Measurements from ENCODE around the gene MOB3B. TPM values are rescaled to one million over a fixed set of nuclear protein-coding genes. Genes with fewer than 3 reads are reported as not detected.
"Not testable (repeated sequence)": the region's sequence is repeated elsewhere in the genome, so short reads cannot be mapped to it uniquely, and the experiment has no call there.

The MOB3B gene
- polyA plus RNA-seq, 2 donors, result 2.0 to 2.5 TPM

DNA sequence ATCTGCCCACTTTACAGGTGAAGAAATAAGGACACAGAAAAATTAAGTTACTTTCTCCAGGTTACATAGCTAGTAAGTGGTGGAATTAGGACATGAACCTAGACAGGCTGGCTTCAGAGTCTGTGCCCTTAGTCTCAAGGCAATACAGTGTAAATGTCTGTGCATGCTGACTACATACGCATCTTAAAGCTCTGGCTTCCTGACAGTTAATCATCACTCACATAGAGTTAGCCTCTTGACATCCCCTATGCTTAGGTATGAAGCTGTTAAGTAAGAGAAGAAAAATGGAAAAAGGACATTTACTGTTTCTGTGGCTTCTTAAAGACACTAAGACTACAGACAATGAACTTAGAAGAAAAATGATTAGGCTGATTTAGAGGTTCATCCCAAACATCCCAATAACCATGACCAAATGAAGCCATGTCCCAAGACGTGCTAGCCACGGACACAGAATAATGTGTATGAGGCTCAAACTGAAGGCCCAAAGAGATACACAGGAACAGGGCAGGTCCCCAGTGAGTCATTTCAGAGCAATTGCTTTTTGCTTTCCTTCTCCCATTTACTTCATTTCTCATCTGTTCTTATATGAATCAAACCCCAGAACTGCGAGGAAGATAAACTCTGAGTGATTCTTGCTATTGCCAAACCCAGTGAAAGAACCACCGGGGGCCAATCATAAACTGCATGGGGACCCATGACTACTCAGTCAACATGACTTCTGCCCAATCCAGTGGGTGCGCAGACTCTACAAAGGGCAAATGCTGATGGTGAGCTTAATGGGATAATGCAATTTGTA lies 105.5 kb downstream of the MOB3B start:
- WGBS, 2 donors, result 76 to 79% methylated on average over 6 of the region's 6 CpGs
- Histone ChIP-seq H3K27ac (ENCODE audit: low read depth in 2 of 2, low read length in 1 of 2) (peak overlapping the region in 1 of 2 donors; percentile 59), H3K36me3 (ENCODE audit: control insufficient read depth in 2 of 2, insufficient read depth in 2 of 2, low read length in 1 of 2) (no peaks in the 10 kb centered on the region), H3K4me3 (ENCODE audit: low read depth in 1 of 2, low read length in 2 of 2) (no peak overlapping the region), H3K4me1 (ENCODE audit: control insufficient read depth in 2 of 2, insufficient read depth in 2 of 2, low read length in 1 of 2) (peaks cover 0 to 5% of the 10 kb centered on the region in 2 donors), H3K9me3 (ENCODE audit: control insufficient read depth in 2 of 2, insufficient read depth in 1 of 2, low read depth in 1 of 2, low read length in 1 of 2) (no peaks in the 10 kb centered on the region), H3K27me3 (ENCODE audit: control insufficient read depth in 1 of 2, insufficient read depth in 2 of 2, low read length in 2 of 2) (no peaks in the 10 kb centered on the region)

DNA sequence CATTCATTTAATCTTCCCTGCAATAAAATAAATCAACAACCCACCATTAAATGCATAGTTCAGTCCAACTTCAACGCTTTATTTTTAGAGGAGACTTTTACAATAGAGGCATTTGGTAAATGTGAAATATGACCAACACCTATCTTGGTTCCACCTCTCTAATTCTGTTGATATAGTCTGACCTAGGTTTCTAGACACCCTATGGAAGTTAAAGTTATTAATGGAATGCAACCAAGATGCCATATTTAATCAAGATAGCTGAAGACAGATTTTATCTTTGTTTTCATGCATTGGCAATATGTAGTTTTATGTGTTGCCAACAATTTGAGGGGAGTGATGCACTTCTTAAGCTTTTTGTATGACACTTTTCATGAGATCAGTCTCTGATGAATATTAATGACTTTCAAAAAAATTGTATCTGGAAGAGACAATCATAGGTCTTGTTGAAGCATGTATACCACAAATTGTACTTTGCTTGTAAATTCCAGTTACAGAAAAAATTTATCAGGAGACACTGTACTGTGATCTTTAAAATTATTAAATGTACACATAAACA lies 107.3 kb downstream of the MOB3B start:
- 0 to 5% methylated on average over 1 of the region's 1 CpG for WGBS, 2 donors
- Histone ChIP-seq H3K27me3 (ENCODE audit: control insufficient read depth in 1 of 2, insufficient read depth in 2 of 2, low read length in 2 of 2) (no peaks in the 10 kb centered on the region), H3K9me3 (ENCODE audit: control insufficient read depth in 2 of 2, insufficient read depth in 1 of 2, low read depth in 1 of 2, low read length in 1 of 2) (no peaks in the 10 kb centered on the region), H3K4me1 (ENCODE audit: control insufficient read depth in 2 of 2, insufficient read depth in 2 of 2, low read length in 1 of 2) (peaks cover 0 to 5% of the 10 kb centered on the region in 2 donors), H3K4me3 (ENCODE audit: low read depth in 1 of 2, low read length in 2 of 2) (no peak overlapping the region), H3K36me3 (ENCODE audit: control insufficient read depth in 2 of 2, insufficient read depth in 2 of 2, low read length in 1 of 2) (no peaks in the 10 kb centered on the region), H3K27ac (ENCODE audit: low read depth in 2 of 2, low read length in 1 of 2) (no peak overlapping the region)

DNA sequence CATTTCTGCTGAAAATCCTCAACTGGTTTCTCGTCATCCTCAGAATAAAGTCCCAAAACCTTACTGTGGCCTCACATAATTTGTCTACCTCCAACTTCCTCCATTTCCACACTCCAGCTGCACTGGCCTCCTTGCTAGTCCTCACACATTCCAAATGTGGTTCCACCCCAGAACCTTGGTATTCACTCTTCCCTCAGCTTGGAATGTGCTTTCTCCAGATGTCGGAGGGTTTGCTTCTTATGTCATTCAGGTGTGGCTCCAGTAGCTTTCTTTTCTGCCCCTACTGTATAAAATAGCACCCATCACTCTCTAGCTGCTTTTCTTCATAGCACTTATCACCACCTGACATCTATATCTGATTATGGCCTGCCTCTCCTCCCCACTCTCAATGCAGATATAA lies 108.0 kb downstream of the MOB3B start:
- Histone ChIP-seq H3K27me3 (ENCODE audit: control insufficient read depth in 1 of 2, insufficient read depth in 2 of 2, low read length in 2 of 2) (no peaks in the 10 kb centered on the region), H3K9me3 (ENCODE audit: control insufficient read depth in 2 of 2, insufficient read depth in 1 of 2, low read depth in 1 of 2, low read length in 1 of 2) (no peaks in the 10 kb centered on the region), H3K4me1 (ENCODE audit: control insufficient read depth in 2 of 2, insufficient read depth in 2 of 2, low read length in 1 of 2) (no peaks in the 10 kb centered on the region), H3K36me3 (ENCODE audit: control insufficient read depth in 2 of 2, insufficient read depth in 2 of 2, low read length in 1 of 2) (no peaks in the 10 kb centered on the region), H3K27ac (ENCODE audit: low read depth in 2 of 2, low read length in 1 of 2) (peak overlapping the region in 1 of 2 donors; percentile 7), H3K4me3 (ENCODE audit: low read depth in 1 of 2, low read length in 2 of 2) (no peak overlapping the region)
- WGBS, 2 donors, result 73 to 76% methylated on average over 2 of the region's 2 CpGs

DNA sequence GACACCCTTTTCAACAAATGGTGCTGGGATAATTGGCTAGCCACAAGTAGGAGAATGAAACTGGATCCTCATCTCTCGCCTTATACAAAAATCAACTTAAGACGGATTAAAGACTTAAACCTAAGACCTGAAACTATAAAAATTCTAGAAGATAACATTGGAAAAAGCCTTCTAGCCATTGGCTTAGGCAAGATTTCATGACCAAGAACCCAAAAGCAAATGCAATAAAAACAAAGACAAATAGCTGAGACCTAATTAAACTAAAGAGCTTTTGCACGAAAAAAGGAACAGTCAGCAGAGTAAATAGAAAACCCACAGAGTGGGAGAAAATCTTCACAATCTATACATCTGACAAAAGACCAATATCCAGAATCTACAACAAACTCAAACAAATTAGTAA lies 110.1 kb downstream of the MOB3B start:
- not testable (repeated sequence) for H3K9me3 ChIP-seq (ENCODE audit: control insufficient read depth in 2 of 2, insufficient read depth in 1 of 2, low read depth in 1 of 2, low read length in 1 of 2); H3K4me1 ChIP-seq (ENCODE audit: control insufficient read depth in 2 of 2, insufficient read depth in 2 of 2, low read length in 1 of 2); H3K4me3 ChIP-seq (ENCODE audit: low read depth in 1 of 2, low read length in 2 of 2); H3K36me3 ChIP-seq (ENCODE audit: control insufficient read depth in 2 of 2, insufficient read depth in 2 of 2, low read length in 1 of 2); H3K27me3 ChIP-seq (ENCODE audit: control insufficient read depth in 1 of 2, insufficient read depth in 2 of 2, low read length in 2 of 2); H3K27ac ChIP-seq (ENCODE audit: low read depth in 2 of 2, low read length in 1 of 2)
- 91 to 92% methylated on average over 3 of the region's 3 CpGs for WGBS, 2 donors

DNA sequence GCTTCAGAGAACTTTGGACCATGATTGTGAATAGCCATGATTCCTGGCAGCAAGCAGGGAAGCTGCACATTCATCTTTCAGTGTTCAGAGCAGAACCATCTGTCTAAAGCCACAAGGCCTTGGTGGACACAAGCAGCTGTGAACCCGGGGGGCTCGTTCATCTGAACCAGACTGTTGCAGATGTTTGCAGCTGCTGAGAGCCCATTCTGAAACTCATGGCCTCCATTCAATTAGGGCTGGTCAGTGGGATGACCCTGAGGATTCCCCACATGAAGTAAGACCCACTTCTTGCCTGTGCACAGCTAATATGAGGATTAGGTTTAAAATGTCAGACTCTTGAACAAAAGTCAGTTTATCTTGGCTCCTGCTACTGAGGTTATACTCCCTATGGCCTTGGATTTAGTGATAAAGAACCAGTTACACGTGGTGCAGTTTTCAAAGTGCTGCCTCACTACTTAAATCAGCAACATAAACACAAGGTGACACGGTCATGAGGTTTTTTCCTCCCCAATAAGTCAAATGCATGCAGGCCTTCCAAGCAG lies 115.3 kb downstream of the MOB3B start:
- peaks cover 0 to 4% of the 10 kb centered on the region in 2 donors for H3K4me1 ChIP-seq (ENCODE audit: control insufficient read depth in 2 of 2, insufficient read depth in 2 of 2, low read length in 1 of 2)
- no peak overlapping the region for H3K4me3 ChIP-seq (ENCODE audit: low read depth in 1 of 2, low read length in 2 of 2)
- H3K27me3 ChIP-seq (ENCODE audit: control insufficient read depth in 1 of 2, insufficient read depth in 2 of 2, low read length in 2 of 2), result no peaks in the 10 kb centered on the region
- no peaks in the 10 kb centered on the region for H3K36me3 ChIP-seq (ENCODE audit: control insufficient read depth in 2 of 2, insufficient read depth in 2 of 2, low read length in 1 of 2)
- H3K27ac ChIP-seq (ENCODE audit: low read depth in 2 of 2, low read length in 1 of 2), result peak overlapping the region; percentile 64 to 65
- WGBS, 2 donors, result 25 to 33% methylated on average over 4 of the region's 4 CpGs
- H3K9me3 ChIP-seq (ENCODE audit: control insufficient read depth in 2 of 2, insufficient read depth in 1 of 2, low read depth in 1 of 2, low read length in 1 of 2), result no peaks in the 10 kb centered on the region

DNA sequence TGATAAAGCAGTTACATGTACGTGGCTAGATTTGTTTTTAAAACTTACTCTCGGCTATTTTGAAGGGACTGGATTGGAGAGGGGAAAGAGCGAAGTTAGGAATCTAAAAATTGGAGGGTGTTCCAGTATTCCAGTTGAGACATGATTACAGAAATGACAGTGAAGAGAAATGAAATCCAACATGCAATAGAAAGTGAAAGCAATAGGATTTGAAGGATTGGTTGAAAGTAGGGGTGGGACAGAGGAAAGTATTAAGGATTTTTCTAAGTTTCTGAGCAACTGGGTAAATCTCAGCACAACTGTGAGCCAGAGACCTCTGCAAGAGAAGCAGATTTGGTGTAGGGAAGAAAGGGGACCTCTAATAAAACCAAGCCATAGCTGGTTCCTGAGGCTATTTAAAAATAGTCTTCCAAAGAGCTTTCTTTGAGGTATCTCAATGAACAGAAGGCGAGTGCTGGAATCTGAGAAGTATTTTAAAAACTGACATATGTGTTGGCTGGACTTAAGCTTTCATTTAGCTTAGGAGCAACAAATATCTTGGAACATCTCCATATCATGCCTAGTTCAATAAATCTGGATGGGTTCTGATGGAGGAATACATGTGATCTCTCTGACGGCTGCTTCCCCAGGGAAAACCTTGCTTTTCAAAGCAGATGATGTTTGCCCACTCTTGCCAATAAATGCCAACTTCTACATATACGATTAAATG lies 115.9 kb downstream of the MOB3B start:
- Histone ChIP-seq H3K27ac (ENCODE audit: low read depth in 2 of 2, low read length in 1 of 2) (peak overlapping the region; percentile 64 to 65), H3K27me3 (ENCODE audit: control insufficient read depth in 1 of 2, insufficient read depth in 2 of 2, low read length in 2 of 2) (no peaks in the 10 kb centered on the region), H3K9me3 (ENCODE audit: control insufficient read depth in 2 of 2, insufficient read depth in 1 of 2, low read depth in 1 of 2, low read length in 1 of 2) (no peaks in the 10 kb centered on the region), H3K36me3 (ENCODE audit: control insufficient read depth in 2 of 2, insufficient read depth in 2 of 2, low read length in 1 of 2) (no peaks in the 10 kb centered on the region), H3K4me3 (ENCODE audit: low read depth in 1 of 2, low read length in 2 of 2) (peak overlapping the region in 1 of 2 donors; percentile 31), H3K4me1 (ENCODE audit: control insufficient read depth in 2 of 2, insufficient read depth in 2 of 2, low read length in 1 of 2) (peaks cover 0 to 6% of the 10 kb centered on the region in 2 donors)
- 26 to 30% methylated on average over 6 of the region's 6 CpGs for WGBS, 2 donors

DNA sequence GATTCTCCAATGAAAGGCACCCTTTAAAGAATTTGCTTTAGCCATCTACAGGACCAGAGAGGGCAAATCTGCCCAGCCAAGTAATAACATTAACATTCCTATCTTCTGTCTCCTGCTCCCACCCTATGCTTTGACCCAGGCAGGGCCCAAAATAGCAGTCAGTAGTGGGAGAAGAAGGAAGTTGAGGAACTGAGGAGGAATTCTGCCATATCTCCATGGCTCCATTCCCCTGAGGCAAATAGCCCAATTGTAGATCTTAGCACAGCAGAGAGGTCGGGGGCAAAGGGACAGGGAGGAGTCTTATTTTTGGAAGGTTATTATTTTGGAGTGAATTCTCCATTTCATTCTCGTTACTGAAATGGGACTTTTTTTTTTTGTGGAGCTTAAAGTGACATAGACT lies 116.7 kb downstream of the MOB3B start:
- no peaks in the 10 kb centered on the region for H3K27me3 ChIP-seq (ENCODE audit: control insufficient read depth in 1 of 2, insufficient read depth in 2 of 2, low read length in 2 of 2)
- H3K36me3 ChIP-seq (ENCODE audit: control insufficient read depth in 2 of 2, insufficient read depth in 2 of 2, low read length in 1 of 2), result no peaks in the 10 kb centered on the region
- H3K9me3 ChIP-seq (ENCODE audit: control insufficient read depth in 2 of 2, insufficient read depth in 1 of 2, low read depth in 1 of 2, low read length in 1 of 2), result no peaks in the 10 kb centered on the region
- peaks cover 0 to 9% of the 10 kb centered on the region in 2 donors for H3K4me1 ChIP-seq (ENCODE audit: control insufficient read depth in 2 of 2, insufficient read depth in 2 of 2, low read length in 1 of 2)
- H3K4me3 ChIP-seq (ENCODE audit: low read depth in 1 of 2, low read length in 2 of 2), result peak overlapping the region in 1 of 2 donors; percentile 31
- peak overlapping the region; percentile 52 to 55 for H3K27ac ChIP-seq (ENCODE audit: low read depth in 2 of 2, low read length in 1 of 2)
- 15 to 24% methylated on average over 2 of the region's 2 CpGs for WGBS, 2 donors

GRCh38 chr9:27412081-27412480 lies 117.5 kb downstream of the MOB3B start:
- H3K4me1 ChIP-seq (ENCODE audit: control insufficient read depth in 2 of 2, insufficient read depth in 2 of 2, low read length in 1 of 2), result peaks cover 0 to 9% of the 10 kb centered on the region in 2 donors
- 82 to 83% methylated on average over 3 of the region's 3 CpGs for WGBS, 2 donors
- H3K36me3 ChIP-seq (ENCODE audit: control insufficient read depth in 2 of 2, insufficient read depth in 2 of 2, low read length in 1 of 2), result no peaks in the 10 kb centered on the region
- no peaks in the 10 kb centered on the region for H3K9me3 ChIP-seq (ENCODE audit: control insufficient read depth in 2 of 2, insufficient read depth in 1 of 2, low read depth in 1 of 2, low read length in 1 of 2)
- H3K27me3 ChIP-seq (ENCODE audit: control insufficient read depth in 1 of 2, insufficient read depth in 2 of 2, low read length in 2 of 2), result no peaks in the 10 kb centered on the region
- H3K4me3 ChIP-seq (ENCODE audit: low read depth in 1 of 2, low read length in 2 of 2), result no peak overlapping the region
- no peak overlapping the region for H3K27ac ChIP-seq (ENCODE audit: low read depth in 2 of 2, low read length in 1 of 2)

- H3K27ac ChIP-seq (ENCODE audit: low read depth in 2 of 2, low read length in 1 of 2), result no peak overlapping the region
- no peak overlapping the region for H3K4me3 ChIP-seq (ENCODE audit: low read depth in 1 of 2, low read length in 2 of 2)
- 51 to 69% methylated on average over 2 of the region's 2 CpGs for WGBS, 2 donors
- no peaks in the 10 kb centered on the region for H3K36me3 ChIP-seq (ENCODE audit: control insufficient read depth in 2 of 2, insufficient read depth in 2 of 2, low read length in 1 of 2)
- no peaks in the 10 kb centered on the region for H3K9me3 ChIP-seq (ENCODE audit: control insufficient read depth in 2 of 2, insufficient read depth in 1 of 2, low read depth in 1 of 2, low read length in 1 of 2)
- no peaks in the 10 kb centered on the region for H3K27me3 ChIP-seq (ENCODE audit: control insufficient read depth in 1 of 2, insufficient read depth in 2 of 2, low read length in 2 of 2)
- peaks cover 0 to 5% of the 10 kb centered on the region in 2 donors for H3K4me1 ChIP-seq (ENCODE audit: control insufficient read depth in 2 of 2, insufficient read depth in 2 of 2, low read length in 1 of 2)
Observed at GRCh38 chr9:27408482-27408881, 121.1 kb downstream of the MOB3B start.
